Left ventricle myocardium inferior (tissue), 1 donor: ENCODE measurements around the gene EFHD2. TPM values are rescaled to one million over a fixed set of nuclear protein-coding genes. Genes with fewer than 3 reads are reported as not detected.
A peak's percentile ranks its signal among the peaks of the same experiment; 100 is the strongest.

ENCODE experiments used
- DNase-seq: peaks from one replicate; pipeline ENCODE4 v3.0.0-alpha.2; 2020
- H3K27ac ChIP-seq: fragments of 200-600 bp; replicated peaks from 2 replicates; pipeline ENCODE4 v1.8.0; 2021
- H3K27me3 ChIP-seq: fragments of 200-600 bp; 2 replicates; pipeline ENCODE4 v1.8.0; 2021; ENCODE audit warnings: low read depth
- H3K36me3 ChIP-seq: fragments of 200-600 bp; 2 replicates; pipeline ENCODE4 v1.8.0; 2021
- H3K4me1 ChIP-seq: fragments of 200-600 bp; 2 replicates; pipeline ENCODE4 v1.8.0; 2021
- H3K4me3 ChIP-seq: fragments of 200-600 bp; 2 replicates; pipeline ENCODE4 v1.8.0; 2021; ENCODE audit warnings: mild to moderate bottlenecking, moderate library complexity
- H3K9me3 ChIP-seq: fragments of 200-600 bp; replicated peaks from 2 replicates; pipeline ENCODE4 v1.8.0; 2021
- intact Hi-C: fragments of 100-400 bp; cut with micrococcal nuclease; formaldehyde crosslinking; loops from one replicate; pipeline ENCODE4 v1.11.0; 2022
- long read RNA-seq: library from polyadenylated mRNA; unstranded; transcript quantifications from one replicate; pipeline ENCODE4 v2.0.0, GENCODE V29; 2021
- total RNA-seq: library from RNA; stranded (reverse); fragmentation: NEBNext Ultra II Directional; extraction: Animal tissue kit (Norgen Biotek cat#: 25700); gene quantifications from one replicate; pipeline ENCODE4 v1.2.1, GENCODE V29; 2021
- TF ChIP-seq, protein P1 (sequence below): fragments of 200-600 bp; IDR thresholded peaks from 2 replicates; pipeline ENCODE4 v1.8.0; 2021; ENCODE audit warnings: antibody characterized with exemption, mild to moderate bottlenecking, borderline replicate concordance
- donor health status: DM: no; HTN: yes; CAD: no; lungs with severe emphysema.

Gene EFHD2, protein sequence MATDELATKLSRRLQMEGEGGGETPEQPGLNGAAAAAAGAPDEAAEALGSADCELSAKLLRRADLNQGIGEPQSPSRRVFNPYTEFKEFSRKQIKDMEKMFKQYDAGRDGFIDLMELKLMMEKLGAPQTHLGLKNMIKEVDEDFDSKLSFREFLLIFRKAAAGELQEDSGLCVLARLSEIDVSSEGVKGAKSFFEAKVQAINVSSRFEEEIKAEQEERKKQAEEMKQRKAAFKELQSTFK
- 15.0 TPM for total RNA-seq
- long read RNA-seq, transcript EFHD2-201 (4 exons, 2,419 nt), result major isoform, 42 of 60 reads
- long read RNA-seq, partial matches to known transcripts, result 4 of 60 reads
- long read RNA-seq, other reads (novel, unspliced or antisense), result 14 of 60 reads

DNA sequence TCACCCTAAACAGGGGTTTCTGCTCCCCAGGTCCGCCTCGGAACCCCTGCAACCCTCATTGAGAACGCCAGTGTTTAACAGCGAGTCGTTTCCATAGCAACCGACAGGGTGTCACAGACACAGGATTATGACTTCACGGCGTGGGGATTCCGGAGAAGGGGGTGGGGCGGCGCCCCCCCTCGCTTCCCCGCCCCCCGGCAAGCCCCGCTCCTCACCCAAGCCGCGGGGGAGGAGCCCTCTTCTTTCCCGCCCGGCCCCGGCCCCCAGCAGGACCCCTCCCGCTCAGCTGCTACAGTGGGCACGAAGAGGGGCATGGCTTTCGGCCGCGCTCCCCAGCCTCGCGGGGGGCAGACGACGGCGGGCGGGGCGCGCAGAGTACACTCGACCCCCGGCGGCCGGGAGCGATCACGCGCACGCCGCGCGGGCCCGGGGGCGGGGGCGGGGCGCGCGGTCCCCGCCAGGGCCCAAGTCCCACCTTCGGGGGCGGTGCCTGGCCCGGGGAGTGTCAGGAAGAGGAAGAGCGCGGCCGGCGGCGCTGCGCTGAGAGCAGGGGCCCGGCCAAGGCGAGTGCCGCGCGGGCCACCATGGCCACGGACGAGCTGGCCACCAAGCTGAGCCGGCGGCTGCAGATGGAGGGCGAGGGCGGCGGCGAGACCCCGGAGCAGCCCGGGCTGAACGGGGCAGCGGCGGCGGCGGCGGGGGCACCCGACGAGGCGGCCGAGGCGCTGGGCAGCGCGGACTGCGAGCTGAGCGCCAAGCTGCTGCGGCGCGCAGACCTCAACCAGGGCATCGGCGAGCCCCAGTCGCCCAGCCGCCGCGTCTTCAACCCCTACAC lies at the start of gene EFHD2:
Gene EFHD2 (plus strand): TSS at position 501 of the 835 bp plus-strand sequence. CDS start 84 bp downstream, at position 585.
- Histone ChIP-seq H3K4me3 (peak within 1 kb of the TSS; percentile 95), H3K27ac (peak within 1 kb of the TSS; percentile 78), H3K27me3 (no peaks in the 10 kb centered on the region), H3K36me3 (no peaks in the 10 kb centered on the region), H3K4me1 (peaks cover 68% of the 10 kb centered on the region), H3K9me3 (no peaks in the 10 kb centered on the region)
- peak; percentile 85 for DNase-seq
- TF ChIP-seq, protein P1, sequence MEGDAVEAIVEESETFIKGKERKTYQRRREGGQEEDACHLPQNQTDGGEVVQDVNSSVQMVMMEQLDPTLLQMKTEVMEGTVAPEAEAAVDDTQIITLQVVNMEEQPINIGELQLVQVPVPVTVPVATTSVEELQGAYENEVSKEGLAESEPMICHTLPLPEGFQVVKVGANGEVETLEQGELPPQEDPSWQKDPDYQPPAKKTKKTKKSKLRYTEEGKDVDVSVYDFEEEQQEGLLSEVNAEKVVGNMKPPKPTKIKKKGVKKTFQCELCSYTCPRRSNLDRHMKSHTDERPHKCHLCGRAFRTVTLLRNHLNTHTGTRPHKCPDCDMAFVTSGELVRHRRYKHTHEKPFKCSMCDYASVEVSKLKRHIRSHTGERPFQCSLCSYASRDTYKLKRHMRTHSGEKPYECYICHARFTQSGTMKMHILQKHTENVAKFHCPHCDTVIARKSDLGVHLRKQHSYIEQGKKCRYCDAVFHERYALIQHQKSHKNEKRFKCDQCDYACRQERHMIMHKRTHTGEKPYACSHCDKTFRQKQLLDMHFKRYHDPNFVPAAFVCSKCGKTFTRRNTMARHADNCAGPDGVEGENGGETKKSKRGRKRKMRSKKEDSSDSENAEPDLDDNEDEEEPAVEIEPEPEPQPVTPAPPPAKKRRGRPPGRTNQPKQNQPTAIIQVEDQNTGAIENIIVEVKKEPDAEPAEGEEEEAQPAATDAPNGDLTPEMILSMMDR, result no peak
- intact Hi-C loops, result no loop called here

DNA sequence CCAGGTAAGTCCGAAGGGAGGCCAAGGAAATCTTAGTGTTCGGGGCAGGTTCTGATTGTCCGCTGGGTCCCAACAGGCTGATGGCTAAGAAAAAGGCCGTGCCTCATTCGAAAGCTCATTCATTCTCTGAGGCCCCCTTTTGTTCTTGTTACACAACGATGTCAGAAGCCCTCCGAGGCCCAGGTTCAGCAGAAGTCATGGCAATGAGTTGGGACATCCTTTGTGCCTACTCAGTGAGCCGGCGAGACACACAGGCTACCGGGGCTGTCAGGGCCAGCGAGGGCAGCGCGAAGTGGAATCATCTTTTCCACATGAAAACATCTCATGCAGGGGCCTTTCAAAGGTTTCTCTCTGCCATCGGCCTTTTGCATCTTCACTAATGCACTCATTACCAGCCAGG lies 49.0 kb upstream of the EFHD2 start:
- TF ChIP-seq, protein P1, result no peak
- Histone ChIP-seq H3K4me3 (no peak overlapping the region), H3K9me3 (no peaks in the 10 kb centered on the region), H3K27ac (no peak overlapping the region), H3K4me1 (no peaks in the 10 kb centered on the region), H3K27me3 (no peaks in the 10 kb centered on the region), H3K36me3 (no peaks in the 10 kb centered on the region)
- intact Hi-C loops, result no loop called here
- no peak for DNase-seq

DNA sequence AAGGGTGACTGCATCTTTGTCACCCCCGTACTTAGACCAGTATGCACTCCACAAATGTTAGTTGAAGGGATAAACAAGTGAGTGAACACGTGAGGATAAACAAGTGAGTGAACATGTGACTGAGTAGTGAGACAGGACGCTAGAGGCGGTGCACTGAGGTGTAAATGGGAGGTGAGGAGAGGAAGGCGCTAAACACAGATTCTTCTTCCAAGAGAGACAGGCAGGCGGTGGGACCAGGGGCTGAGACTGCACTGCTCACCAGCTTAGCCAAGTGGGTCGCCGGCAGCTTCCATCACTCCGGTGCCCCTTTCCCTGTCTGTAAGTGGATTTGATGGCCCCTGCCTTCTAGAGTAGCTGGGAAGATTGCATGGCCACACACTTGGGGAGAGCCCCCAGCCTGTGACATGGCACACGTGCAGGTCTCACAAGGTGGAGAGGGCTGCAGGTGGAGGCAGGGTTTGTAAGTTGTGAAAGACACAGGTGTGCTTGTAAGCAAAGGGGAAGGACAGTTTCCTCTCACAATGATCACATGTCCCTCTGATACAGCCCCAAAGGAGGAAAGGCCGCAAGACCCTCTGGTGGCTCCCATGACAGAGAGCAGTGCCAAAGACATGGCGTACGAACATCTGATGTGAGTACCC lies 47.5 kb upstream of the EFHD2 start:
- TF ChIP-seq, protein P1, result no peak
- H3K4me3 ChIP-seq, result no peak overlapping the region
- no peaks in the 10 kb centered on the region for H3K9me3 ChIP-seq
- no peaks in the 10 kb centered on the region for H3K36me3 ChIP-seq
- H3K4me1 ChIP-seq, result no peaks in the 10 kb centered on the region
- no peak overlapping the region for H3K27ac ChIP-seq
- no peak for DNase-seq
- H3K27me3 ChIP-seq, result no peaks in the 10 kb centered on the region
- intact Hi-C loops, result no loop called here

DNA sequence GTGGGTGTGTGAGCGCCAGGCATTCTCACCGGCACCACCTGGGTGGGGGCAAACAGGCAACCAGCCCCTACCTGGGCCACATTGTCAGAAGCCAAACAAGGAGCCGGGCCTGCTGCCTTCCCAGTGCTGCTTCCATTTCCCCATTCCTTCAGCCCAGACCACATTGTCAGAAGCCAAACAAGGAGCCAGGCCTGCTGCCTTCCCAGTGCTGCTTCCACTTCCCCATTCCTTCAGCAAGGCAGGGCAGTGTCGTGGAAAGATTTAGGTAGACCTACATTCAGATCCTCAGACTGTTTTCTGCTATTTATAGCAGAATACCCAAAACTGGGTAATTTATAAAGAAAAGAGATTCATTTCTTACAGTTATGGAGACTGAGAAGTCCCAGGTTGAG lies 47.0 kb upstream of the EFHD2 start:
- TF ChIP-seq, protein P1, result no peak
- Histone ChIP-seq H3K9me3 (no peaks in the 10 kb centered on the region), H3K27ac (no peak overlapping the region), H3K4me1 (no peaks in the 10 kb centered on the region), H3K36me3 (no peaks in the 10 kb centered on the region), H3K4me3 (no peak overlapping the region), H3K27me3 (no peaks in the 10 kb centered on the region)
- intact Hi-C loops, result no loop called here
- DNase-seq, result no peak

DNA sequence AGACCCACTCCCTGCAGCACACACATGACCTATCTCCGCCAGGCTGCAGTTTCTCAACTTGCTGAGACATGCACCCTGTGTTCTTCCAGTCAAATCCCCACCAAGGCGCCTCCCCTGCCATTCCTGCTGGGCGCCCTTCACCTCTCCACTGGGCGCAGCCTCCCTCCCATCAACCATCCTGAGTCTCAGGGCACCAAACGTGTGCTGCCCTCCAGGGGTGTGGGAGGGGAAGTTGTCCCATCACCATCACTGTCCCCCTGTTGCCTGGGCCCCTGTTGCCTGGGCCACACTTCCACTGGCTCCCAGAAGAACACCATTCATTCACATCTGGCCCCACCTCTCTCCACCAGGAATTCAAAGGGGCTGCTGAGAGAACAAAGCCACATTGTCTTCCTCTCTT lies 44.9 kb upstream of the EFHD2 start:
- no peaks in the 10 kb centered on the region for H3K4me1 ChIP-seq
- DNase-seq, result no peak
- TF ChIP-seq, protein P1, result no peak

More for the DNA sequence above, 44.9 kb upstream of the EFHD2 start:
- intact Hi-C loops, result no loop called here
- H3K9me3 ChIP-seq, result no peaks in the 10 kb centered on the region
- H3K27ac ChIP-seq, result no peak overlapping the region
- H3K36me3 ChIP-seq, result no peaks in the 10 kb centered on the region
- no peak overlapping the region for H3K4me3 ChIP-seq
- no peaks in the 10 kb centered on the region for H3K27me3 ChIP-seq
